Mucosa of descending colon (tissue), 3 donors: ENCODE measurements around the gene CTSZ. TPM values are rescaled to one million over a fixed set of nuclear protein-coding genes. Genes with fewer than 3 reads are reported as not detected.

ENCODE experiments used
- ATAC-seq: fragments of 200-7000 bp; cut with Tn5 transposase; one replicate; pipeline ENCODE4 v1.9.1; 2020; ENCODE audit warnings: mild to moderate bottlenecking, moderate library complexity
- DNase-seq, 3 donors: peaks; one replicate each; pipeline ENCODE4 v3.0.0-alpha.2; 2020
- H3K36me3 ChIP-seq: fragments of 200-600 bp; one replicate; pipeline ENCODE4 v1.8.0; 2021; ENCODE audit warnings: low read depth, mild to moderate bottlenecking
- H3K4me1 ChIP-seq: fragments of 200-600 bp; one replicate; pipeline ENCODE4 v1.8.0; 2021; ENCODE audit warnings: low read depth, mild to moderate bottlenecking
- H3K4me3 ChIP-seq: fragments of 200-600 bp; one replicate; pipeline ENCODE4 v1.8.0; 2021; ENCODE audit warnings: mild to moderate bottlenecking
- H3K9me3 ChIP-seq: fragments of 200-600 bp; one replicate; pipeline ENCODE4 v1.8.0; 2021; ENCODE audit warnings: mild to moderate bottlenecking
- intact Hi-C, 2 donors: fragments of 100-400 bp; cut with DNase I in 1 of 2; cut with micrococcal nuclease in 1 of 2; formaldehyde crosslinking; loops; one replicate each; pipeline versions ENCODE4 v1.11.0 to v1.11.1; 2022; cut with DNase I, micrococcal nuclease
- total RNA-seq, 3 donors: library from RNA; stranded (reverse); fragmentation: NEBNext Ultra II Directional in 2 of 3; extraction: Animal tissue kit (Norgen Biotek cat#: 25700) in 2 of 3; gene quantifications; one replicate each; pipeline versions ENCODE4 v1.2.1 to v1.2.4, GENCODE V29; 2021 to 2023
- TF ChIP-seq, protein P1 (sequence below): fragments of 200-600 bp; IDR thresholded peaks from one replicate; pipeline ENCODE4 v1.8.0; 2022; ENCODE audit warnings: antibody characterized with exemption, mild to moderate bottlenecking
- donor health status: DM: no; HTN: no; CAD: no; lungs with moderate emphysema.
- donor health status: DM: no; HTN: no; CAD: no.
- donor health status: DM: no; HTN: yes; CAD: no.

The CTSZ gene
- total RNA-seq, 3 donors from 2014 or later: 269 to 272 (median 271) TPM

DNA sequence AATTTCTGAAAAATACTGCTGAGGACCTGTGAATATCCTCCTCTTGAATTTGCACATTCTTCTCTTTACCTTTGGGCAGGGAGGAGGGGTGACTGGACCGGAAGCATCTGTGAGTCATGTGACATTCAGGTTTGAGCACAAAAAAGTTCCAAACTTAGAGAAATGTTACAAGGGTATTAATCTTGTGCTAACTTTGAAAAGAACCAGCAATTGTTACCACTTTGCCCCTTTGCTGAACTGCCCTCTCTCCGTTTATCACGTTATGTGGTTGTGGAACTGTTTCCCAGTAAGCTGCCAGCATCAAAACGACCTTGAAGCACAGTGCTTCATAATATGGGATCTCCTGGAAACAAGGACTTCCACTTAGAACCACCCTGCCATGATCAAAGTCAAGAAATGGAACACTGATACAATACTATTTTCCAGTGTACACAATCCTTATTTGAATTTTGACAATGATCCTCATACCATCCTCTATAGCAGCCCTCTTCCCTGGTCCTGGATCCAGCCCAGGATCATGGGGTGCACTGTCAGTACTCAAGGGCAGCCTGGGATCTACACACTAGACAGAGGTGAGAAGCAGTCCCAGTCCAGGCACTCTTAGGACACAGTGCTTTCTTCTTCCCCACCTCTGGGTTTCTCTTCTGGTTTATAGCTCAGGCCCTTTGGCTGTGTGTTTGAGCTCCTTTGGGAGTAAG lies 9.9 kb upstream of the CTSZ start:
- H3K4me3 ChIP-seq: no peak overlapping the region
- ATAC-seq: peak; percentile 6
- TF ChIP-seq, protein P1, sequence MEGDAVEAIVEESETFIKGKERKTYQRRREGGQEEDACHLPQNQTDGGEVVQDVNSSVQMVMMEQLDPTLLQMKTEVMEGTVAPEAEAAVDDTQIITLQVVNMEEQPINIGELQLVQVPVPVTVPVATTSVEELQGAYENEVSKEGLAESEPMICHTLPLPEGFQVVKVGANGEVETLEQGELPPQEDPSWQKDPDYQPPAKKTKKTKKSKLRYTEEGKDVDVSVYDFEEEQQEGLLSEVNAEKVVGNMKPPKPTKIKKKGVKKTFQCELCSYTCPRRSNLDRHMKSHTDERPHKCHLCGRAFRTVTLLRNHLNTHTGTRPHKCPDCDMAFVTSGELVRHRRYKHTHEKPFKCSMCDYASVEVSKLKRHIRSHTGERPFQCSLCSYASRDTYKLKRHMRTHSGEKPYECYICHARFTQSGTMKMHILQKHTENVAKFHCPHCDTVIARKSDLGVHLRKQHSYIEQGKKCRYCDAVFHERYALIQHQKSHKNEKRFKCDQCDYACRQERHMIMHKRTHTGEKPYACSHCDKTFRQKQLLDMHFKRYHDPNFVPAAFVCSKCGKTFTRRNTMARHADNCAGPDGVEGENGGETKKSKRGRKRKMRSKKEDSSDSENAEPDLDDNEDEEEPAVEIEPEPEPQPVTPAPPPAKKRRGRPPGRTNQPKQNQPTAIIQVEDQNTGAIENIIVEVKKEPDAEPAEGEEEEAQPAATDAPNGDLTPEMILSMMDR: no peak
- intact Hi-C loops: no loop called here
- no peaks in the 10 kb centered on the region for H3K4me1 ChIP-seq
- DNase-seq: no peak
- no peaks in the 10 kb centered on the region for H3K9me3 ChIP-seq
- H3K36me3 ChIP-seq: no peaks in the 10 kb centered on the region

DNA sequence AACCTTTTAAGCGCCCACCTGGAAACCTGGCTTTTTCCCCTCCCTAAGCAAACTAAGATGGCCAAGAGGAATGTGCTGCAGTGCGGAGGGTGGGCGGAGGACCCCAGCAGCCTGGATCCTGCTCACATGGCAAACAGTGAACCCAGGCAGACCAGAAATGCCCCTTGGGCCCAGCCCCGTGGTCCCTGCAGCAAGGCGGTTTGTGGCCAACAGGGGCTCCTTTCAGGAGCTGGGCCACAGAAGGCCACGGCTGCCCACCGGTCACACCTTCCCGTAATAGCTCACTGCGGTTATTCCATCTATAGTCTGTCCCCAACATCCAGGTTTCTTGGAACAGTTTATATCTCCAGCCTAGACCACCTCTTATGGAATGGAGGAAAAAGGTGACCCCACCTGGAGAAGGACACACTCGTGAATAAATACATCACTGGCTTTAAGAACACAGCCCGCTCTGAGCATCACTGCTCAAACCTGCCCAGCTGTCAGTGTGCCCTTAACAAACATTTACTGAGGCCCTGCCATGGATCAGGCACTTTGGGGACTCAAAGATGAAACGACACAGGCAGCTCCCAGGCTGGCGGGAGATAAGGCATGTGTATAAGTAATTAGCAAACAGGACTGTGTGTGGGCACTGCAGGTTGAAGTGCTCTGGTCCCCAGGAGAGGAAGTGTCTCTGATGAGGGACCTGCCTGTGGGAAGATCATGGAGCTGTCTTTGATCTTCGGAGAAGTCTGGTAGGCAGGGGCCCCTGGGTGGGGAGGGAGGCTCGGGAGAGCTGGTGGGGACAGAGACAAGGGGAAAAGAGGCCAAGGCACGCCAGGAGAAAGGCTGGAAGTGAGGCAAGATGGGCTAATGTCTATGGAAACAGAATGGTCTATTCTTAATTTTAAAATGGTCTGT lies 9.0 kb upstream of the CTSZ start:
- DNase-seq: no peak
- Histone ChIP-seq H3K36me3 (no peaks in the 10 kb centered on the region), H3K4me3 (no peak overlapping the region), H3K4me1 (no peaks in the 10 kb centered on the region), H3K9me3 (no peaks in the 10 kb centered on the region)
- TF ChIP-seq, protein P1: no peak
- ATAC-seq: no peak
- intact Hi-C loops: no loop called here

DNA sequence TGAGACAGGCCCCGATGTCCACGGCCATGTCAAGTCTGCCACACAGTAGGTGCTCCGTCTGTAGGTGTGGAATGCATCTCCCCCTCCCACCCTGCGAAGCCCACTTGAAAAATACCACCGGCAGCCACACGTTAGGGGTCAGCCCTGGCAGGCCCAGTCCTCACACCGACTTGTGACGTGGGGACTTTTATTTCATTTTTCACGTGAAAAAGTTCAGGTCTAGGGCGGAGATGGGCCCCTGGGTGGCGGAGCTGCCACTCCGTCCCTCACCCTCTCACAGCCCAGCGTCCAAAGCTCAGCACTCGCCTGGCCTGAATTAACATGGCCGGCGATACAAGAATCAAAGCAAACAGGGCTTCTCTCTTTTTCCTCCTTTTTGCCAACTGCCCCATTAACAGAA lies 8.4 kb upstream of the CTSZ start:
- H3K4me1 ChIP-seq: no peaks in the 10 kb centered on the region
- H3K9me3 ChIP-seq: no peaks in the 10 kb centered on the region
- TF ChIP-seq, protein P1: no peak
- H3K36me3 ChIP-seq: no peaks in the 10 kb centered on the region
- no peak for DNase-seq
- H3K4me3 ChIP-seq: no peak overlapping the region
- intact Hi-C loops: no loop called here
- ATAC-seq: no peak

GRCh38 chr20:59014680-59015389 lies 7.8 kb upstream of the CTSZ start:
- DNase-seq: no peak

DNA sequence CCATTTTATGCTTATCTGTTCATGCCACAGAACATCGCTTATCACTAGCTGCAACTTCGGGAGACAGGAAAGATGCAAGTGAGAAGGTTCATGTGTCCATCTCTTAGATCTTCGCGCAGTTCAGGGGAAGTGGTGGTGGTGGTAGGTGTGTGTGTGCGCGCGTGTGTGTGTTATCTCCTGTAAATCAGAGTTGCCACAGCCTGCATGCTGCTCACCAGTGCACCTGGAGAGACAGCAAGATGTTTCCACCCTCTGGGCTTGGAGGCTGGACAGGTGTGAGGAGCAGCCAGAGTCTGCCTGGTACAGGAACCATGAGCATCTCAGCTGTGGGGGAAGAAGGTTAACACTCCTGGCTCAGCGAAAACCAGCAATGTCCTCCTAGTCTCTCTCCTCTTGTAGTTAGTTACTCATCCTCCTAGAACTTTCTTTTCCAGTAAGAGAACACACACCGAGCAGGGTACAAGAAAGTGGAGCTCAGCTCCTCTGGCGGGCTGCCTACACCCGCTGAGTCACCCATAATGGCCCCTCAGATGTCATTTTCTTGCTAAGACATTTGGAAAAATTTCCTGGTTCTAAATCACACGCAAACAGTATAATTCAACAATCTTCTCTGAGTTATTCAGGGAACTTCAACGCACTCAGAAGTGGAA lies 7.0 kb upstream of the CTSZ start:
- Histone ChIP-seq H3K9me3 (no peaks in the 10 kb centered on the region), H3K4me1 (no peaks in the 10 kb centered on the region), H3K36me3 (no peaks in the 10 kb centered on the region), H3K4me3 (no peak overlapping the region)
- ATAC-seq: peak; percentile 17
- intact Hi-C loops: no loop called here
- no peak for DNase-seq
- TF ChIP-seq, protein P1: no peak

More at GRCh38 chr20:59014680-59015389, 7.8 kb upstream of the CTSZ start:
- TF ChIP-seq, protein P1: no peak
- Histone ChIP-seq H3K4me3 (no peak overlapping the region), H3K4me1 (no peaks in the 10 kb centered on the region), H3K36me3 (no peaks in the 10 kb centered on the region), H3K9me3 (no peaks in the 10 kb centered on the region)
- intact Hi-C loops: no loop called here
- ATAC-seq: no peak
